ENCODE results near the gene PET117.

DNA sequence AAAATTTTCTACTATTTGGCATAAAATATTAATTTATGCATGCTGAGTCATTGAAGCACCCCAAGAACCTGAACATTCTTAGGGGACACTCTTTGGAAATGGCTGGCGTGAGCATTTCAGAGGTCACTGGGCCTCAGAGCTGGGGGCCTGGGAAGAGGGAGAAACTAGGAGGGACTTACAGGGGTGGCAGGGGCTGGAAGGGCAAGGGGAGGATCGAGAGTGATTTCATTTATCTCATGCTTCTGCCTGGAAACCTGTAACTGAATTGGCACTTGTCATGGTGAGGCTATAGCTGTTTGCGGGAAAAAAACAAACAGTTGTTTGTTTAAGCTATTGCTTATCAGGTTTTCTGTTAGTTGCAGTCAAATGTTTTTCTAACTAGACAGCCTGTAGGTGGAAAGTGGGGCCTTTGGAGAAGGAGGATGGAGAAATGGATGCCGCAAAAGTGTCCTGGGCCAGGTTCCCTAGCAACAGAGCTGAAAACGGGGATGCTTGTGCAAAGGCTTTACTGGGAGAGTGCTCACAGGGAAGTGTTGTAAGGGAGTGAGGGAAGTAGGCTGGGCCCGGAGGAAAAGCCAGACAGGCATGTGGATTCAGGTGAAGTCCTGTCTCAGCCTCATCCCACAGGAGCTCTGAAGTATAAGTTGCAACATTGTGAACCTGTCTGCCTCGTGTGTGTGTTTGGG is 36.4 kb upstream of the PET117 start:
- TF ChIP-seq, protein P1, sequence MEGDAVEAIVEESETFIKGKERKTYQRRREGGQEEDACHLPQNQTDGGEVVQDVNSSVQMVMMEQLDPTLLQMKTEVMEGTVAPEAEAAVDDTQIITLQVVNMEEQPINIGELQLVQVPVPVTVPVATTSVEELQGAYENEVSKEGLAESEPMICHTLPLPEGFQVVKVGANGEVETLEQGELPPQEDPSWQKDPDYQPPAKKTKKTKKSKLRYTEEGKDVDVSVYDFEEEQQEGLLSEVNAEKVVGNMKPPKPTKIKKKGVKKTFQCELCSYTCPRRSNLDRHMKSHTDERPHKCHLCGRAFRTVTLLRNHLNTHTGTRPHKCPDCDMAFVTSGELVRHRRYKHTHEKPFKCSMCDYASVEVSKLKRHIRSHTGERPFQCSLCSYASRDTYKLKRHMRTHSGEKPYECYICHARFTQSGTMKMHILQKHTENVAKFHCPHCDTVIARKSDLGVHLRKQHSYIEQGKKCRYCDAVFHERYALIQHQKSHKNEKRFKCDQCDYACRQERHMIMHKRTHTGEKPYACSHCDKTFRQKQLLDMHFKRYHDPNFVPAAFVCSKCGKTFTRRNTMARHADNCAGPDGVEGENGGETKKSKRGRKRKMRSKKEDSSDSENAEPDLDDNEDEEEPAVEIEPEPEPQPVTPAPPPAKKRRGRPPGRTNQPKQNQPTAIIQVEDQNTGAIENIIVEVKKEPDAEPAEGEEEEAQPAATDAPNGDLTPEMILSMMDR (conservative IDR thresholded peaks at IDR 0.05) = no peak
- TF ChIP-seq ZFX (IDR thresholded peaks at IDR 0.05) = no peak
